ENCODE results near the gene TGFBR3L.
"Not testable (repeated sequence)": the region's sequence is repeated elsewhere in the genome, so short reads cannot be mapped to it uniquely, and the experiment has no call there.

- TF ChIP-seq CTCF (IDR thresholded peaks at IDR 0.05); ZFX (IDR thresholded peaks at IDR 0.05; ENCODE audit: borderline replicate concordance): not testable (repeated sequence)
These were observed 21.1 kb upstream of the TGFBR3L start for GRCh38 chr19:7893362-7894101.

Data from 22Rv1 (cell line).